GM19372 (cell line): ENCODE results near the gene ERI3.
A peak's percentile ranks its signal among the peaks of the same experiment; 100 is the strongest.

Source experiments
- ATAC-seq: cut with Tn5 transposase; IDR thresholded peaks from one replicate; pipeline ENCODE4 v1.9.1; 2021; ENCODE audit warnings: mild to moderate bottlenecking, low read depth, moderate library complexity; ENCODE audit not compliant: unreplicated experiment

ERI3 gene, protein sequence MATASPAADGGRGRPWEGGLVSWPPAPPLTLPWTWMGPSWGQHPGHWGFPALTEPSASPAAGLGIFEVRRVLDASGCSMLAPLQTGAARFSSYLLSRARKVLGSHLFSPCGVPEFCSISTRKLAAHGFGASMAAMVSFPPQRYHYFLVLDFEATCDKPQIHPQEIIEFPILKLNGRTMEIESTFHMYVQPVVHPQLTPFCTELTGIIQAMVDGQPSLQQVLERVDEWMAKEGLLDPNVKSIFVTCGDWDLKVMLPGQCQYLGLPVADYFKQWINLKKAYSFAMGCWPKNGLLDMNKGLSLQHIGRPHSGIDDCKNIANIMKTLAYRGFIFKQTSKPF

DNA sequence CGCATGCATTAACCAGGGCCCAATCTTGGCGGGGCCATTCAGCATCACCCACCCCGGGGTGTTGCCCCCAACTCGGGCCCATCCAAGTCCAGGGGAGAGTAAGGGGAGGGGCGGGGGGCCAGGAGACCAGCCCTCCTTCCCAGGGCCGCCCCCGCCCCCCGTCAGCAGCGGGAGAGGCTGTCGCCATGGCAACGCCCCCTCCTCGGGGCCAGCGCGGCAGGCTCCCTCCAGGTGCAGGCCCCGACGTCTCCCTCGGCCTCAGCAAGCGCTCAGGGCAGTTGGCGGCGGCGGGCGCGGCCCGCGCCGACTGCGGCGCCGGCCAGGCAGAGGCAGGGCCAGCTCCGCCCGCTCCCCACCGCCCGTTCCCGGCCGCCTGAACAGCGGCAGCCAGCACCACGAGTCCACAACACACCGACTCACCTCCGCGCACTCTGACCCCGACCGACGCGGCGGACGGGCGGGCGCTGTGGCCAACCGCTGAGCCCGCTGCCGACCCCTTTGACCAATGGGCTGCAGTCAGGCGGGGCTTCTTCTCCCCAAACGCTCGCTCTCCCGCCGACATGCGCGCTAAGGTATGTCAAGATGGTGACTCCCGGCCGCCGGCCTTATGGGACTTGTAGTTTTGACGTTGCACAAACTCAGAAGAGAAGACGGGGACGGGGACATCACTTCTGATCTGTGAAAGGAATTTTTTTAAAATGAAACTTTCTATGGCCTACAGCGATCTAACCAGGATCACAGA is at the start of gene ERI3:
ERI3 (minus strand) TSS at position 418 of the 742 bp plus-strand sequence; CDS start at position 187, 231 bp downstream.
- peak; percentile 97 for ATAC-seq

DNA sequence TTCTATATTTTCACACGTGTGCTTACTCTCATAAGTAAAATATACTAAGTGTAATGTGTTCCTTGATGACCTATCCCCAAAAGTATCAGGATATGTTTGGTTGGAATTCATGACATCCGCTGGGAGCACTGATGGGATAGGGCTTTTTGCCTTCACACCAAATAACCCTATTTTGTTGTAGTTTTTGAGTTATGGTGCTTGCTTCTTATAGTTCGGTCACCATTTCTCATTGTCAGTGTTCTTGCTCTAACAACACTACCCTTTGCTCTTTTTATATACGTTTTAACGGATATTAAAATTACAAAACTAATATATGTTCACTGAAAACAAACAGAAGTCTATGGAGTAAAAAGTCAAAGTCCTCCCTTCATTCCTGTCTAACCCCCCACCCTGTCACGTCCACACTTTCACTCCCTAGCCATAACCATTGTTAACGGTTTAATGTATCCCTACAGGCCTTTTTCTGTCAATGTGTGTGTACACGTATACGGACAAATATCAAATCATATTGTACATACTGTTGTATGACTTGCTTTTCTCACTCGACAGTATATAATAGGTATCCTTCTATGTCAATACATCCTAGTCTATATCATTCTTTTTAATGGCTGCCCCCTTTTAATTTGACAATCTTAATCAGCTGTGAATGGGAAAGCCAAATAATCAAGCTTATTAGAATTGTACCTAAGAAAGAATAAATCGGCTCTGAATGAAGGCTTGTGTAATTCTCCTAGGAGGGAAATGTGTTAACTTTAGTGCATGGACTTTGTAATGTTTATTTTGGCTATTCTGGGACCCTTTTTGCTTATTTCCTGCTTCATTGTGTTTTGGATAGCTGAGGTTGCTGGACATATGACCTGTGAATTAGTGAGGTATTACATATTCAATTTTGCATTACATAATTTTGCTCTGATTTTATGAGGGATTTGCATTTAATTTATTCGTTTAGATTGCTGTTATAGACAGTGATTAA is 46.5 kb upstream of the ERI3 start:
- no peak for ATAC-seq

DNA sequence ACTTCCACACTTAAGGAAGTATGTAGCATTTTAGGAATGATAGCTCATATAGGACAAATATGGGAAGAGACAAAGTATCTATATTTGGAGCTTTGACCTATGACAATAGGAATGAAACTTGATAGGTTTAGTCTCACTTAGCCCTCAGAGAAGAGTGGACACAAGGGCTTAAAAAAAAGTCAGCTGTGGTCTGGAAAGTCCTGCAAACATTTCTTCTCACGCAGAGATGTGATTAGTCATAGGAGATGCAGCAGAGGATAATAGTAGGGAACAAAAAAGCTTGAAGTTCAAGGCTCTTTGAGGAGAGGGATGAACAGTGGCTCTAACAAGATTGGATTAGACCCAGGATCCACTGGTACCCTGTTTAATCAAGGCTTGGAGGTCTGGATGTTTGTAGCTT is 35.2 kb upstream of the ERI3 start:
- no peak for ATAC-seq

DNA sequence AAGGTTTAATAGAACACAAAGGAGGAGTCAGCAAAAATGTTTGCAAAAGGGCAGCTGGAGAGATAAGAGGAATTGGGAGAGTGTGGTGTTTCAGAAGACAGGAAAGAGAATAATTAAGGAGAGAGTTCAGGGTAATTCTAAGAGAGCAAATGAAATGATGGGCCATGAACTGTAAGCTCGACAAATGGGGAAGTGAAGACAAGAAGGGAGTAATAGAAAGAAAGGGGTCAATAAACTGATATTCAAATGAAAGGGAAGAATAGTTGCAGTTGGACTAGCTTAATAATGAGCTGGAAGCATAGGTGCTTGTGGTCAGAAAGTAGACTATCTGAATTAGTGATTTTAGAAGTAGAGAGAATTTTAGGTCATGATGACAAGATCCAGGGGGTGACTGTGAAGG is 34.4 kb upstream of the ERI3 start:
- ATAC-seq, result no peak

DNA sequence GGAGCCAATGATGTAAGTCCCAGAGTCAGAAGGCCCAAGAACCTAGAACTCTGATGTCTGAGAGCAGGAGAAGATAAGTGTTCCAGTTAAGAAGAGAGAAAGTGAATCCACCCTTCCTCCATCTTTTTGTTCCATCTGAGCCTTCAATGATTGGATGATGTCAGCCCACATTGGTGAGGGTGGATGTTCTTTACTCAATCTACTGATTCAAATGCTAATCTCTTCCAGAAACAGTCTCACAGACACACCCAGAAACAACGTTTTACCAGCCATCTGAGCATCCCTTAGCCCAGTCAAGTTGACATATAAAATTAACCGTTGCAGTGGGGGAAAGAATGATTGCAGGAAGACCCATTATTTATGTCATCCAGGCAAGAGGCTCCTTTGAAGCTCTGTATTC is 33.5 kb upstream of the ERI3 start:
- ATAC-seq, result no peak

DNA sequence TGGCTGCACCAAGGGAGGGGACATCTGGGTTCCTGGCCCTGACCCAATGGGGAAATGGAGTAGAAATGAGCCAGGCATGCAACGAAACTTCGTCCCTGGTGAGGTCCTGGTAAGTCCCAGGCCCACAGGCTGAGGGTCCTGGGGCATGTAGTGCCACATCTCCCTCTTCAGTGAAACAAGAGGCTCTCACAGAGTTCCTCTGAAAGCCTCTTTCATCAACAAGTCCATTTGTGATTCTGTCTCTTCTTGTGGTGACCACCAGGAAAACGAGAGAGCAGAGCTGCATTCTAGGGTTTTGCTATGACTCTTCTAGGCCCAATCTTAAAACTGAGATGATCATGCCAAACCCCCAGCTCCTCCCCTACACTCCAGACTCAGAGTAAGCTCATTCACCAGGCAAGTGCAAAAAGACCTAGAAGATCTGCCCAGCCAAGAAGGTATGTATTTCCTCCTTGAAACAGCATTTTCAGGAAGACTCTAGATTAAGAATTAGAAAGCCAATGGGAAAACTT is 25.7 kb upstream of the ERI3 start:
- ATAC-seq, result no peak

DNA sequence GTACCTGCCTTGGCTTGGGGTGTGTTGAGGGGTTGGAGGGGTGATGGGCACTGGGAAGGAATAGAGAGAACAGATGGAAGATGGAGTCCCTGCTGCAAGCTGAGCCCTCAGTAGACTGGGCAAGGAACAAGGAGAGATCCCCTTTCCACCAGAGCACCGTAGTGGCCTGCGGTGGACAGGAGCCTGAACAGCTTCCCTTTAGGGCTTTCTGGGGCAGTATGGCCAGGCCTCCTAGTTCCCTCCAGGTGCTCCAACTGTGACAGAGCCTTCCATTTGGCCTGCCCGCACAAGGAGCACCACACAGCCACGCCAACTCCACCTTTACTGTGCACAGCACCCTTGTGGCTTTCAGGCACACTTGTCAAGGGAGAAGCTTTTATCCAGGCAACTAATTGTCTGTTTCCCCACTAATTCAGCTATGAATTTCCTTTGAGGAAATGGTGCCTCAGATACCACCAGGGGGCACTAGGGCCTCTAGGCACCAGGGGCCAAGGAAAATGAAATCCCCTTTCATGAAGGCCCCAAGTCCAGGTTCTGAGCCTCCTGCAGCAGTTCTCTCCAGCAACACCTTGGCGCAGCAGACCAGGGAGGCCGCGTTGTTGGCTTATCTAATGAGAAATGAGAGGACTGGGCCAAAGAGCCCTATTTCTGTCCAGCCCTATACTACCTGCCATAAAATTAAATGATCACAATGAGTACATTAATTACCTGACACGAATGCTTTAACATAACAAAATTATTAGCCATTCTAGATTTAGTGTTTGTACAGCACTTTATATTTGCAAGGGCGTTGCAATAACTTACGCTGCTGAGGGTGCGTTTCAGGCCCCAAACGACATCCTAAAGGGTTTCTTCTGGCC is 23.1 kb upstream of the ERI3 start:
- ATAC-seq, result no peak

DNA sequence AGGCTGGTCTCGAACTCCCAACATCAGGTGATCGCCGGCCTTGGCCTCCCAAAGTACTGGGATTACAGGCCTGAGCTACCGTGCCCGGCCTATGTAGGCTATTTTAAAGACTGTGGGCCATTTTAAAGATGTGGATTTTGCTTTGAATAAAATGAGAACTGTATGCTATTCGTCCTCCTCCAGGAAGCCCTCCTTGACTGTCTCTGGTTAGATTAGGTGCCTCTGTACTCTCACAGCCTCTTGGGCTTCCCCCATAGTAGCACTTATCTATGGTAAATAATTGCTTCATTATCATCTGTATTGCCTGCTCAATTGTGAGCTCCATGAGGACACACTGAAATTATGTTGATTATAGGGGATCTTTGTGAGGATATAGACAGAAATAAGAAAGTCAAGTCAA is 20.5 kb upstream of the ERI3 start:
- ATAC-seq, result no peak

DNA sequence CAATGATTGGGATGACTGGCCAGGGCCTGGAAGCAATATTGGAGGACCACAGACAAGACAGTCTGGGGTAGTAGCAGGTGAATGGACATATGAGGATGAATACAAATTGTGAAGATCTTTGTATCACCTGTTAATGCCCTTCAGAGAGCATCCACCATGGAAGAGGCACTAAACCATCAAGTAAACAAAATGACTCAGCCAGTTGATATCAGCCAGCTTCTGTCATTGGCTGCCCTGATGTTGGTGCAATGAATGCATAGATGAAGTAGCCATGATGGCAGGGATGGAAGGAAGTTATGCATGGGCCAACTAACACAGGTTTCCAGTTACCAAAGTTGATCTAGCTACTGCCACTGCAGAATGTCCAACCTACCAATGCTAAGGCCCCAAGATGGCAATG is 16.1 kb upstream of the ERI3 start:
- no peak for ATAC-seq

DNA sequence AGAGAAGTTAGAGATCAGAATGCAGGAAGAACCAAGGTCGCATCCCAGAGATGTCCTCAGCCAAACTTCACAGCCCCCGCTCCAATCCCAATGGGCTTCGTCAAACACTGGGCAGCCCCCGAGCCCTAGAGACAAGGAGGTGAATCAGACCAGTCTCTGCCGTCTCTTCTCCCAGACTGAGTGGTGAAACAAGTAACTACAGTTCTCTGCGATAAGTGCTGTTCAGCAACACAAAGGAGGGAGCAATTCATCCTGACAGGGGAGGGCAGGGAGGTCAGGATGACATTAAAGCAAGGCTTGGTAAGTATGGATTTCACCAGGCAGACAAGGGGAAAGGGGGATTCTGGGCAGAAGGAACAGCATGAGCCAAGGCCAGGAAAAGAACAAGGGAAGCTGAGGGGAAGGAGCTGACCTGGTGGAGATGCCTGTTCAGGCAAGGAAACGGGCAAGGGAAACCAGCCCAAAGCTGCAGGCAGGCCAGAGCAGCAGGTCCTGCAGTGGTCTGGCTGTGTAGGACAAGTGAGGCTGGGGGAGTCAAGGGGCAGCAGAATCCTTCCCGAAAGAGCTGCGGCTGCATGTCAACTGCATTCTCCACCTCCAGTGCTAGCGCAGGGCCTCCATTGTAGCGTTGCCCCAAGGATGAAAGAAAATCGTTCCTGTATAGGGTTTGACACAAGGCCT is 13.6 kb upstream of the ERI3 start:
- ATAC-seq, result no peak

DNA sequence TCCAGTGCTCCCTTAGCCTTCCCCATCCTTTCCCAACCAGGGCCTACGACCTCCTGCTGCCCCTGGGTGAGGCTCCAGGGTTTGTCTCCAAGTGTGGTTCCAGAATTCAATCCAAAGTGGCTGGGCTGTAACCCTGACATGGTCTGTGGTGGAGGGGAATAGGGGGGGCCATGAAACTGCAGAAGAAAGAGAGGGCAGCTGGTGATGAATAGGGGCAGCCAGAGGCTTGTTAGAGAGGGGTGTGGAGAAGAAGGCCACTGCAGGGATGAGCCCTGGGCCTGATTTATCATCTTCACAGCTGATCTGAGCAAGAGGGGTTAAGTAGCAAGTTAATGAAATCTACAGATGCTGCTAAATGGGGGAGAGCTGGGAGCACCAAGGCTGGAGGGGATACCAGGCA is 12.9 kb upstream of the ERI3 start:
- ATAC-seq, result no peak

DNA sequence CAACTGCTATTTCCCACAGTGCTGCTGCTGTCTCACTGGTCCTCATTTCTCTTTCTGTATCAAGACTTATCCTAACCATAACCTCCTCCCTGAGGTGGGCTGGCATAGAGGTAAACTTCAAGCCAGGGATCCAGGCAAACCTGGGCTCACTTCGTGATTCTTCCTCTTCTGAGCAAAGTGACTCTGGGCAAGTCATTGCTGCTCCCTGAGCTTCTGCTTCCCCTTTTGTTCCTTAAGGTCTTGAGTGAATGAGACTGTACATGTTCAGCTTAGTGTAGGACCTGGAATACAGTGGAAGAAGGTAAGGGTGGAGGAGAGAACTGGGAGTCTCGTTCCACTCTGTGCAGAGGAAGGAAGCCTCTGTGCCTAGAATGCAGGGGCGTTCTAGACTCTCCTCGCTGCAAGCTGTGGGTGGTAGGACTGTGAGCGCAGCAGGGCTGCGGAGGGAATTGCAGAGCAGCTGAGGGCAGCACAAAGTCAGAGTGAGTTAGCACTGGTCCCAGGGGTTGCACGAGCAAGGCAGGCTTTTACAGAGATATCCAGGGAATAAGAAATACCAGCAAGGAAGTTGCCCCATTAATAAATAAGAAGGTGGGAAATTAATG is 11.4 kb upstream of the ERI3 start:
- ATAC-seq, result no peak

DNA sequence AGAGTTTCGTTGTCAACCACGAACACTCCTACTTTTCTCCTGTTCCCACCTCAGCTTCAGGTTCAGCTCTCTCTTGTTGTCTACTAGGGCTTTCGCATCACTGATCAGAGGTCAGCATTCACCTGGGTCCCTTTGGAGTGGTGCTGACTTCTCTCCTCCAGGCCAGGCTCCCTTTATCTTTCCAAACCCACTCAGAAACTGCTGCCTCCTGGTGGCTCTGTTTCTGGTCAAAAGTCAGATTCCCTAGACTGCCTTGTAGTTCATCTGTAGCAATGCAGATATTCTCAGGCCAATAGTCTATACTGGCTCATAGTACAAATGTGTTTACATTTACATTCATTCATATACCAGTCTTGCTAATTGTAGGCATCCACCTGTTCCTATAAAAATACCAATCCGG is 6.4 kb upstream of the ERI3 start:
- no peak for ATAC-seq

DNA sequence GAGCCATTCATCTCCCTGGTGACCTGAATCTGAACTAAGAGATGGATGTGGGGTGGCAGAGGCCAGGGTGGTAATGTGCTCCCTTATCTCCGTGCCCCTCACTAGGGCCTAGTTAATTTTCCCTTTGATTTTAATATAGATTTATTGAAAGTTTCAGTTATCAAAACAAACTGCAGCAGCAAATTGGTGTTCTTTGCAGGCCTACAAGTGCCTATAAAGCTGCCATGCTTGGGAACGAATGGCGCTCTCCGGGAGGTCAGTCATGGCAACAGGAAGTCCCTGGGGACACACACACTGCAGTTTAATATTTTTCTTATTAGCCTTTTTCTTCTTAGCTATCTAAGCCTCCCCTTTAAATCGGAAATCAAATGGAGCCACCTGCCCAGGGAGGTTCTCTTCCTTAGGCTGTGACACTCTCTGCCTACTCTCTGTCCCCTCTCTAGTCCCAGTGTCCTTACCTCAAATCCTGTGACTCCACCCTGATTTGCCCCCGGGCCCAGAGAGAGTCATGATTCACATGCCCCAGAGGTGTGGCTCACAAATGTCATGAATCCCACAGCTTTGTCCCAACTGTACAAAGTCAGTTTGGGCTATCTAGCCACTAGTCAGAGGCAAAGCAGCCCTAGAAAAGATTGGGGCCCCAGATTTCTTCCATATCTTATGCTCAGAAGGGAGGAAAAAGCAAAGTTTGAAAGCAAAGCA is 4.3 kb upstream of the ERI3 start:
- no peak for ATAC-seq

DNA sequence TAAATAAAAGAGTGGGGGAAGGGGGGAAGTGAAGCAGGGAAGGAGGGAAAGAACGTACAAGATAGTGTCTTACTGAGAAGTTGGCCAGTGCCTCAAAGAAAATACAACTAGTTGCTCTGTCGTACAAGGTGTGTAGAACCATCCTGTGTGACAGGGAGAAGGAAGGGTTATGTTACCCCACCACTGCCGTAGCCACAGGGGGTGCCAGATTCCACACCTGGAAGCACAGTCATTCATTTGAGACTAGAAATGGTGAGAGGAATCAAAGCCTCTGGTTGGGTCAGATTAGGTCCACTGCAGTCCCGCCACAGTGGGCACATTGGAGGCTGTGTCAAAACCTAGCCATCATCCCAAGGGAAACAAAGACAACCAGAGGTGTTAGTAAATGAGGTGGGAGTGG is 2.7 kb upstream of the ERI3 start:
- ATAC-seq, result no peak

DNA sequence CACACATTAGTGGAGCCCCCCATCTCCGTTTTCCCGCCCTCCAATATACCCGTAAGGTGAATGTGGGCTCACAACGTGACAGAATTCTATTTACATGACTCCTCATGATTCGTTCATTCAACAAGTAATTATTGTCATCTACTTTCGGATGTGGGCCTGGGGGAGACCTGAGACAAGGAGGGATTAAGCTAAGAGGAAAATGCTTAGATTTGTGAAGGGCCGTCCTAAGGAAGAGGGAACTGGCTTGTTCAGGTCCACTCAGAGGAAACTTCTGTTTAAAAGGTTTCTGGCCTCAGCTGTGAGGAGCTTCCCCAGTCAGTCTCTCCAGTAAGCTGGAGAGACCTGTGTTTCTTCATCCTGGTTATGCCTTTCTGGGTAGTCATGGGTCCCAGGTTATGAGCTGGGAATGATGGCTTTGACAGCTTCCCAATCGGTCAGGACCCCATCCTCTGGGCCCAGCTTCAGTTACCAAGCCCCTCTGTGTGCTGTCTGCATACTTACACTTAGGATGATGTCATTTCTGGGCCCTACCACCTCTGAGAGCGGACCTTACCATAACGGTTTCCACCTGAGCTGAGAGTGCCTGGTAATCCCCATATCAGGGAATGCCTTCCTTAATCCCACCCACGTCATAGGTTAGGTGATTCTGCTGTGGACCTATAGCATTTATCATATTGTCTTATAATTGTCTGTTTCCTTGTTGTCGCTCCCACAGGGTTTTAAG is 687 bp upstream of the ERI3 start:
- ATAC-seq, result no peak

DNA sequence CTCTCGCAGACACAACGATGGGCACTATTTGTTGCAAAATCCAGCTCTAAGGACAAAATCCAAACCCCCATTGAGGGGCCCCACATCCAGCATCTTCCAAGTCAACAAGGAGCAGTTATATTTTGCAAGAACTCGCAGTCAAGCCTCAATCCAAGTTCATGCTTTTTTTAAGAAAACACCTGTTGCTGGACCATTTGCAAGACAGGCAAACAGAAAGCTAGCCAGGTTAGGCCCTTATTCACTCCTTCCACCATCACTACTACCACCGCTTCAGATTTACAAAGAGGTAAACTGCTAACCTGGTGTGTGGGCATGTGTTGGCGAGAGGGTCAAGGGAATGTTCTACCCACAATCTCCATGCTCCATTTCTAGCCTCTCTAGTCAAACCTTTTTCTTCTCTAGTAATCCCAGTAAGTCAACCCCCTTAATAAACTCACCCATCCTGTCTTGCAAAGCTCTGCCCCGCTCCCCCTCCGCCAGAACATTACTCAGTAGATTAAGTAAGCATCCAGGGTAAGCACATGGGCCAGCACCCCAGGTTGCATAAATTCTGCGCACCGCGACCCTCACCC is 703 bp downstream of the ERI3 start:
- no peak for ATAC-seq
